CD4-positive, alpha-beta T cell treated with Interleukin-12 subunit alpha and Interleukin-12 subunit beta, for 1 hour (primary cell): ENCODE results near the gene TMEM117.
A peak's percentile ranks its signal among the peaks of the same experiment; 100 is the strongest.
"Not testable (repeated sequence)": the region's sequence is repeated elsewhere in the genome, so short reads cannot be mapped to it uniquely, and the experiment has no call there.

ENCODE experiments used
- DNase-seq: peaks from one replicate; pipeline ENCODE4 v3.0.0-alpha.2; 2020

TMEM117 gene

DNA sequence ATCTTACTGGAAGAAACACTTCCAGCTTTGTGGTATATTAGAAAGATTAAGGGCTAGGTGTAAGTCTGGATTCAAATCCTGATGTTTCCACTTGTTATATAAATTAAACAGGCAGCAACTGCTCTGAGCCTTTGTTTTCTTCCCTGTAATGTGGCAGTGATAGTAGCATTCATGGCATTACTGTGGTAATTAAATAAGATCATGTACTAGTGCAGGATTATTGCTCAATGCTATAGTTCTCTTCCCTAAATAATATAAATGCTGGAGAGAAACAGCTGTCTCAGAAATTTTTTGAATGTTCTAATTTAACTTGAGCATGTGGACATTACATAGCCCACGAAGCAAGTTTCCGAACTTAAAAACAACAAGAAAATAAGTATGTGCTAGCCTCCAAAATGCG lies 5.4 kb downstream of the TMEM117 start:
- no peak for DNase-seq

DNA sequence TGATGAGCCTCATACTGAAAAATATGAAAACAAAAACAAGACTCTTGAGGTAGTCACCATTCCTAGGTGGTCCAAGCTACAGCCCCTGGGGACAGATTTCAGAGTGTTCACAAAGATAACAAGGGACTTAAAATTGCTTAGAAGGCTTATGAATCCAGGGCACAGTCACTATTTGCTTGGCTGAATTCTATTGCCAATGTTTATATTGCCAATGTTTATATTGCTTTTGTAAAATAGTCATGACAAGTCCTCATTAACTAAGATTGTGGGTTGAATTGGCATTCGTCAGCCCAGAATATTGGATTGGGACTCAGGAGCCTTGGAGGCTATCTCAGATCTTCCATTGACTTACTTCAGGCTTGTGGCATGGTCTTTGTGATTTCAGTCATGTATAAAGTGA lies 6.4 kb downstream of the TMEM117 start:
- DNase-seq = no peak

DNA sequence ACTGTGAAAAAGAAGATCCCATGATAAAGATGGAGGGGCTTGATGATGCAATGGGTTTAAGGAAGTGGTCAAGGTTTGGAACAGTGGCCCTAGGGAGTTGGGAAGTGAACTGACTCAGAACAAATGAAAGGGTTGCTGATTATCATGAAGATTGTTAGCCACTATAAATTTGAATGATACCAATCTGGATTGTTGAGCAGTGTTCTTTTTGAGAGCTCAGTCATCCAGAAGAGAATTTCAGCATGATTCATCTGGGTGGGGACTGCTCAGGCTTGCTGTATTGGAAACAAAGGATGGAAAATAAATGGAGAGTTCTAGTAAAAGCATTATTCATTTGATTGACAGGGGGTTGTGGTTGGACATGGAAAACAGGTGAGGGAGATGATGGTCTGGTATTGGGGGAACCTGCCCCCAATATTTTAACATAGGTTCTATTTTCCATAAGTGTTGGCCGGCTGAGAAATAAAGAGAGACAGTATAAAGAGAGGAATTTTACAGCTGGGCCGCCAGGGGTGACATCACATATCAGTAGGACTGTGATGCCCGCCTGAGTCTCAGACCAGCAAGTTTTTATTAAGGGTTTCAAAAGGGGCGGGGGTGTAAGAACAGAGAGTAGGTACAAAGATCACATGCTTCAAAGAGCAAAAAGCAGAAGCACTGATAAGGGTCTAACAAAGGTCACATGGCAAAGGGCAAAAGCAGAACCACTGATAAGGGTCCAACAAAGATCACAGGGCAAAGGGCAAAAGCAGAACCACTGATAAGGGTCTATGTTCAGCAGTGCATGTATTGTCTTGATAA lies 11.7 kb downstream of the TMEM117 start:
- DNase-seq = not testable (repeated sequence)

DNA sequence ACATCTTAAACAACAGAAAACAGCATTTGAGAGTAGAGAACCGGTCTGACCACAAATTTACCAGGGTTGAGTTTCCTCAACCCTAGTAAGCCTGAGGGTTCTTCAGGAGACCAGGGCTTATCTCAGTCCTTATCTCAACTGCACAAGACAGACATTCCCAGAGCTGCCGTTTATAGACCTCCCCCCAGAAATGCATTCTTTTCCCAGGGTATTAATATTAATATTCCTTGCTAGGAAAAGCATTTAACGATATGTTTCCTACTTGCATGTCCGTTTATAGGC lies 12.3 kb downstream of the TMEM117 start:
- no peak for DNase-seq

DNA sequence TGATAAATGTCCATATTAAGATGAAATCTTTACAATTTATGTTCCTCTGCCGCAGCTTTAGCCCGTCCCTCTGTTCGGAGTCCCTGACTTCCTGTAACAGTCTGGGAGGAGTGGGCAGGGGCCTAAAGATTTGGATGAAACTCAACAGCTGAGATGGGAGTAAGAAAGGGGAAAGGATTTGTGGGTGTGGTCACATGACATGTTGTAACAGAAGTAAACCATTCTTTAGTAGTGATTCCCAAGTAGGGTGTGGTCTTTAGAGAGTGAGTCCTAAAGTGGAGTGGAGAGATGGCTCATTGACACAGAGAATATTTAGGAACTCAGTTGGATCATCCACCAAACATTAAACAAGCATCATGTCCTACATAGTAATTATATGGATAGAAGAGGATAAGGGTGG lies 12.9 kb downstream of the TMEM117 start:
- DNase-seq = no peak

DNA sequence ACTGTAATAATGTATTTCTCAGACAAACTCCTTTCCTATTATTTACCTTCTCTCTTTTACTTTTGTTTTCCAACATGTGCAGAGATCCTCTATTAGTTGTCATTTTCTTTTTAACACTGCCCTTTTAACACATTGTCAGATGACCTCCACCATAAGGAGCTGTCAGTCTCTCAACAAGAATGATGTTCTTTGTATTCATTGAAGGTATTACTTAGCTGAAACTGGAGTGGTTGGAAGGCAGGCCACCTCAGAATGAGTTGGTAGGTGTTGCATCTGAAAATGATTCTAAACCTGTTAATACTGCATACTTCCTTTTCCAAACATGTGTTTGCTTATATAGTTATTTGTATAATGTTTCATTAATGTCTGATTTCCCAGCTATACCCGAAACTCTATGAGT lies 16.9 kb downstream of the TMEM117 start:
- DNase-seq = no peak

DNA sequence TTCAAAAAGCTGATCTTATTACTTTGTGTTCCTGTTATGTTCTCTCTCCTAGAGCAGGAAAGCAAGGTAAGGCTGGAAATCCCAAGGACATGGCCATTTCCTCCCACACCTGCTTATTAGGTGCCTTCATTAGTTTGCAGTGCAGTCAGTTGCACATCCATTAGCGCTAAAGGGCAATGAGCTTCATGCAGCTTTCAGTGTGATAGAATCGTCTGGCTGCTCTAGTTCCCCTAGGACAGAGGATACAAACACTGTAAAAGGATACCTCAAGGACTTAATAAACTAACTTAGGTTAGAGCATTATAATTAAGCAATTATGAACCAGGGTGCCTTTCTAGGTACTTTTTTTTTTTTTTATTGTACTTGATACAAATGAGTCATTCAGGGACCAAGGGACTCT lies 21.1 kb downstream of the TMEM117 start:
- DNase-seq = no peak

DNA sequence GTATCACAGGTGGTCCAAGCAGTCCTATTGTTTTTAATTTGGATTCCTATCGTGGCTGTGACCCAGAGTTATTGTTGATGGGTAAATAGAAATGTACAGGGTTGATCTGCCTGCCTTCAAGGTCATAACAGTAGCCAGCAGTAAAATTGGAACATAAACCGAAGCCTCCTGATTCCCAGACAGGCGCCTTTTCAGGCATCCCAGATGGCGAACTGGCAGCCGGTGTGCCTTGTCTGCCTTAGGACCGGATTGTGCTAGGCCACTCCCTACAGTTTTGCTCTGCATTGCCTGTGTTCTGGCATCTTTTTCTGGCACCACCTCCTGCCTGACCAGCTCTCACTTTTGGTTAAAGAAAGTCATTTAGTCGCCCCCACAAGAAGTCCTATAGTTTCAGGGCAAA lies 22.2 kb downstream of the TMEM117 start:
- no peak for DNase-seq

DNA sequence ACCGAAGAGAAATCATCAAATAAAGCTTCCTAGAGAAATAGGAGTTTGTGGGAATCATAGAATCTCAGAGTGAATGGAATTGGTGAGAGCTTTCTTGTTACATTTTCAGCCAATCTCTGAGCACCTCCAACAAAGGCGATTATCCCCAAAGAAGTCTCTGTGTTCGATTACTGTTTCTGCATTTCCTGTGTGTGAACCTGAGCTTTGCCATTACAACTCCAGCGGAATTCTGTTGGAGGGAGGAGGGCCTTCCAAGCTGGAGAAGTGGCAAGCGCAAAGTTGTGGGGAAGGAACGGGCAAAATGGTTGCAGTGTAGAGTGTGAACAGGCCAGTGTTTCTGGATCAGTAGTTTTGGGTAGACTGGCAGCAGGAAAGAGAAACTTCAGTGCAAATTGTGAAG lies 23.1 kb downstream of the TMEM117 start:
- DNase-seq = no peak

DNA sequence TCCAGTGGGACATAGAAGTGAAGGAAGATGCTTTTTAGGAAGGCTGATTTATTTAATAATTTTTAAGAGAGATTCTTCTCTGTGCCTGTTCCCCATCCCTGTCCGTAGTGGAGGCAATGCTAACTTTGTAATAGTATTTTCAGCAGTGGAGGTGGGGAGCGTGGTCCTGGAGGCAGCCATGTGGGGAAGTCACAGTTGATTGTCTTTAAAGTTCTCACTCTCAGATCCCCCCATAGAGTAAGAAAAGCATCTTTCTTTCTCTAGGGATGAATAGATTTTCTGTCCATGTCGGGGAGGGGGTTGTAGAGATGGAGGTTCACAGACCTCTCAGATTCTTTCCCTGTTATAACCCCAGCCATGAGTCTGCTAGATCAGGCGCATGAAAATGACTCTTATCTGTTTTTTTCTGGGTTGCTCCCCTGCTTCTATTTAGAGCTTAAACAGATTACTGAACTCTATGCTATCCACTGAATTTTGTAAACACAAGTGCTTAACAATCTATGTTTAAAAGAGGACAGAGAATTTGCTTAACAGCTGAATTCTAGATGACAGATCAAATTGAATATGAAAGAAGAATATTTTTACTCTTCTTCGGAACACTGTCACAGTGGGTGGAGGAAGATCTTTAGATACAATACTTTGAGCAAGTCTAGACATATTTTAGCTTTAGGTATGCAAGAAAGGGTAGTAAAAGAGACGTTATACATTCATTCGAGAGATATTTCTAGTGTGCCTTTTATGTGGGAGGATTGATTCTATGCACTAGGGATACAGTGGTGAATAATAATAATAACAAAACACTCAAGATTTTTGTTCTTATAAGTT lies 25.3 kb downstream of the TMEM117 start:
- no peak for DNase-seq

DNA sequence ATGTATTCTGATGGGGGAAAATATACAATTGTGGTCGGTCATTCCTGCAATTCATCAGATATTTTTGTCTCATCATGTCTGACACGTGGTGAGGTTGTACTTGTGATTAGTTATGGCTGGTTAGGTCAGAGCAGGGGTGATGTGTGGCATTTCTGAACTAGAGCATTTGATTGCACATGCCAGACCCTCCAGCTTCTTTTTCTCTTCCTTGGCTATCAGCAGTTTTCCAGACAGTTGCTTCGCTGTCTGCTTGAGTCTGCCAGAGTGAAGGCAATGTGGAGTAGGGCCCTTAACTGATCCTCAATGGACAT lies 25.9 kb downstream of the TMEM117 start:
- no peak for DNase-seq

DNA sequence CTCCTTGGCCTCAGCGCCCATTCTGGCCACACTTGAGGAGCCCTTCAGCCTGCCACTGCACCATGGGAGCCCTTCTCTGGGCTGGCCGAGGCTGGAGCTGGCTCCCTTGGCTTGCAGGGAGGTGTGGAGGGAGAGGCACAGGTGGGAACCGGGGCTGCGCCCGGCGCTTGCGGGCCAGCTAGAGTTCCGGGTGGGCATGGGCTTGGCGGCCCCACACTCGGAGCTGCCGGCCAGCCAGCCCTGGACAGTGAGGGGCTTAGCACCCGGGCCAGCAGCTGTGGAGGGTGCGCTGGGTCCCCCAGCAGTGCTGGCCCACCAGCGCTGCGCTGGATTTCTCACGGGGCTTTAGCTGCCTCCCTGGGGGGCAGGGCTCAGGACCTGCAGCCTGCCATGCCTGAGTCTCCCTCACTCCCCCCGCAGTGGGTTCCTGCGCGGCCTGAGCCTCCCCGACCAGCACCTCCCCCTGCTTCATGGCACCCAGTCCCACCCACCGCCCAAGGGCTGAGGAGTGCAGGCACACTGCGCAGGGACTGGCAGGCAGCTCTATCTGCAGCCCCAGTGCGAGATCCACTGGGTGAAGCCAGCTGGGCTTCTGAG lies 28.0 kb downstream of the TMEM117 start:
- no peak for DNase-seq

DNA sequence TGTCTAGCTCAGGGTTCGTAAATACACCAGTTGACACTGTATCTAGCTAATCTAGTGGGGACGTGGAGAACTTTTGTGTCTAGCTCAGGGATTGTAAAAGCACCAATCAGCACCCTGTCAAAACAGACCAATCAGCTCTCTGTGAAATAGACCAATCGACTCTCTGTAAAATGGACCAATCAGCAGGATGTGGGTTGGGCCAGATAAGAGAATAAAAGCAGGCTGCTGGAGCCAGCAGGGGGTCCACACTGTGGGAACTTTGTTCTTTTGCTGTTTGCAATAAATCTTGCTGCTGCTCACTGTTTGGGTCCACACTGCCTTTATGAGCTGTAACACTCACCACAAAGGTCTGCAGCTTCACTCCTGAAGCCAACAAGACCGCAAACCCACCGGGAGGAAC lies 28.7 kb downstream of the TMEM117 start:
- not testable (repeated sequence) for DNase-seq

DNA sequence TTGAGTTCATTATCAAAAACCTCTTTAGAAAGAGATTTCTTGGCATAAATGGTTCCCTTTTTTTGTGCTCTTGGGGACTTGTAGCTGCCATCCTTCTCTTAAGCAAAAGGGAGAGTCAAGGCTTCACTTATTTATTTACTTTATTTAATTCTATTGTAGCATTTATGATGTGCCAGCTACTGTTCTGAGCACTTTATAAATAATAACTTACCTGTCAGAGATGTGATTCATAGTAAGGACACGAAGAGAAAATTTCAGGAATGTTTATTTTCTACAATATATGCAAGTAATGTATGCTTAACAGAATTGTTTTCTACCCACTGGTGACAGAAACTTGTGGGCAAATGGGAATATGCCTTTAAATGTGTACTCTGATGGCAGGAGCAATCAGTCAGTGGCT lies 33.3 kb downstream of the TMEM117 start:
- DNase-seq = no peak

DNA sequence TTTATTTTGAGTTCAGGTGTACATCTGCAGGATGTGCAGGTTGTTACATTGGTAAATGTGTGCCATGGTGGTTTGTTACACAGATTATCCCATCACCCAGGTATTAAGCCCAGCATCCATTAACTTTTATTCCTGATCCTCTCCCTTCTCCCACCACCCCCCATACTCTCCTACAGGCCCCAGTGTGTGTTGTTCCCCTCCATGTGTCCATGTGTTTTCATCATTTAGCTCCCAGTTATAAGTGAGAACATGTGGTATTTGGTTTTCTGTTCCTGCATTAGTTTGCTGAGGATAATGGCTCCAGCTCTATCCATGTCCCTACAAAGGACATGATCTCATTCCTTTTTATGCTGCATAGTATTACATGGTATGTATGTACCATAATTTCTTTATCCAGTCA lies 33.9 kb downstream of the TMEM117 start:
- not testable (repeated sequence) for DNase-seq

DNA sequence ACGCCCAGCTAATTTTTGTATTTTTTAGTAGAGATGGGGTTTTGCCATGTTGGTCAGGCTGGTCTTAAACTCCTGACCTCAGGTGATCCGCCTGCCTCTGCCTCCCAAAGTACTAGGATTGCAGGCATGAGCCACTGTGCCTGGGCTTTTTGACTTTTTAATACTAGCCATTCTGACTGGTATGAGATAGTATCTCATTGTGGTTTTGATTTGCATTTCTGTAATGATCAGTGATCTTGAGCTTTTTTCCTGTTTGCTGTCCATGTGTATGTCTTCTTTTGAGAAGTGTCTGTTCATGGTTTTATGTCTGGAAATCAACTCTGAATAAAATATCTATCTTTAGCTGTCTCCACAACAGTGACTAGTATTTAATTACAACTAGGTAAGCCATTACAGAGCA lies 35.4 kb downstream of the TMEM117 start:
- DNase-seq = not testable (repeated sequence)

DNA sequence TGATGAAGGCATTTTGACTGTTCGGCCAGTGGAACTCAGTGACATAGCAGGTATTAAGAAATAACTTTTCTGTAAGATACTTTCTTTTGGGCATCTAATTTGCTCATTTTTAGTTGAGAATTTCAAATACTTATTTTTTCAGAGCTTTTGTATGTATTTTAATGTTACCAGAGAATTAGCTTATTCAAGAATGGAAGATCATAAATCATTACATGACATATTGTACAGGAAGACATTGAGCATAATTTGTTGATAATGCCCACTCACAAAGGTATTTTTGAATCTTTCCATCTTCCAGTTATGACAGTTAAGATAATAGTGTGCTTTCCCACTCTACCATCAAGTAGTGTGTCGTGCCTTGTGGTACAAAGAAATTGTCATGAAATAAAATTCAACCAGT lies 36.5 kb downstream of the TMEM117 start:
- DNase-seq = no peak

DNA sequence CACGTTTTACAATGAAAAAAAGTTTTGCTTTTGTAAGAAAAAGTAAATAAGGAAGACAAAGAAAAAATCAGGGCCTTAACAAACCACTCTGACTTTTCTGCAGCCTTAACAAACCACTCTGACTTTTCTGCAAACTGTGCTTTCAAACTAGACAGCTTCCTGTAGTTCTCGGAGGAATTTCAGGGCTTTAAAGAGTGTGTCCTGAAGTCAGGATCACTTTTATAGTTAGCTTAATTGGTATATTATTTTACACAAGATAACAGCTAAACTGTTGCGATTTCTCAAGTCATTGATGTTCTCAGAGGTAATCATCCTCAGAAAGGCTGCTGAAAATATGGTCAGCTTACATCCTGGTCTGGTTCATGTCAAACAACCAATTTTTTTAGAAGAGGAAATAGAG lies 42.2 kb downstream of the TMEM117 start:
- no peak for DNase-seq

DNA sequence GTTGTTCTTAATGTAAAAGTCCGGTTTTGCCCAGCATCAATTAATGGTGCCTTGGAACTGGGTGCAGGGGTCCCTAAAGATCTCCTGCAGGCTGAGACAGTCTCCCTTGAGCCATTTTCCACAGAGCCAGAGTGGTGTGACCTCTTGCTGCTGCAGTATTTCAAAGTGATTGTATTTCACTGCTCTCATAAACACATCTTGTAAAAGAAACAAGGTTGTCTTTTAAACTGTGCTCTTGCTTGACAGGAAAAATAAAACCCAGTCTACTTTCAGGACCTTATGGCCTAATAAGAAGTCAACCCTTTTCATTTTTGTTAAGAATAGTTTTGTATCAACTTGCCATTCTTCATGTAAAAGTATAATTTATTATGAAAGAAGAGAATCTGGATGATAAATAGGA lies 44.7 kb downstream of the TMEM117 start:
- DNase-seq = no peak

DNA sequence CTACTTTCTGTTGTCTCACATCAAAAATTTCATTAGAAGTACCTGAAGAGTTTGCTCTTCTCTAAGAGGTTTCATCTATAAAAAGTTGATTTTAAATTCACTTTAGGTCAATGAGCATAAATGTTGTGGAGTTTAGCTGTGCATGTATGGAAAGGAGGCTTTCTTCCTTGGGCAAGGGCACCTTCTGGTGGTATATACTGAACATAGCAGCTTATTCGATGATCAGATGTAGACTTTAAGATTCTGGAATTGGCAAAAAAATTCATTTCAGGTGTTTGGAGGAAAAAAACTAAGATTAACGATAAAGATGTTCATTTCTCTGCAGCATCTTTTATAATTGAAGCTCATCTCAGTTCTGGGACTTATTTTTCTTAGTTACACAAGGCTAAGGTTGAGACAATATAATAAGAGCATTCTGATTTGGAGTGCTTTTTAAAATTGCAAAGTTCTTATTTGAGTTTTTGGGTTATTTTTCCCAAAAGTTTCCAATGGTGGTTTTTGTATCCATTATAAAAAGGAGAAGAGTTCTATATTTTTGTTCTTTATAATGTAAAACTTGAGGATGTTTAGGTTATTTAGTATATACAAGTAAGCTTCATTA lies 46.8 kb downstream of the TMEM117 start:
- peak; percentile 63 for DNase-seq

DNA sequence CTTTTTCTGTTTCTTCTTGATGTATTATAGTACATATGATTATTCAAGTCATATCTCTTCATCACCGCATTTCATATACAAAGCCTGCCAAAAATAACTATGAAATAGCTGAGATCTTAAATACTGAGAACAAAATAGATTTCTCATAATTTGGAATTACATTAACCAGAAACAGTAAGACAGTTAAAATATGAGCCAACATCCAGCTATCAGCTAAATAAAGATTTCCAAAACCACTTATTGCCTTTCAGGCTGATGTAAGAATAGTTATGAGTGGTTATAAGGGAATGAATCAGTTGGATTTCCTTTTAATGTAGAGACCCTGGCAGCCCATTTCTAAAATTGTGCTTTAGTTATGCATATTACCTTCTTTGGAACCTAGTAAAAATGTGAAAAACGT lies 47.4 kb downstream of the TMEM117 start:
- no peak for DNase-seq

DNA sequence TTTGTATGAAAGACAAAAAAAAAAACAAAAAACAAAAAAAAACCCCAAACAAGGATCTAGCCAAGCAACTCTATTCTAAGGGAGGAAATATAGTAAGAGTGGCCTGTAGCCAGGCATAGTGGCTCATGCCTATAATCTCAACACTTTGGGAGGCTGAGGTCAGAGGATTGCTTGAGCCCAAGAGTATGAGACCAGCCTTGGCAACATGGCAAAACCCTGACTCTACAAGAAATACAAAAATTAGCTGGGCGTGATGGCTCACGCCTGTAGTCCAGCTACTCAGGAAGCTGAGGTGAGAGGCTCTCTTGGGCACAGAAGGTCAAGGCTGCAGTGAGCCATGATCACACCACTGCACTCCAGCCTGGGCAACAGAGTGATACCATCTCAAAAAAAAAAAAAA lies 47.9 kb downstream of the TMEM117 start:
- DNase-seq = no peak

DNA sequence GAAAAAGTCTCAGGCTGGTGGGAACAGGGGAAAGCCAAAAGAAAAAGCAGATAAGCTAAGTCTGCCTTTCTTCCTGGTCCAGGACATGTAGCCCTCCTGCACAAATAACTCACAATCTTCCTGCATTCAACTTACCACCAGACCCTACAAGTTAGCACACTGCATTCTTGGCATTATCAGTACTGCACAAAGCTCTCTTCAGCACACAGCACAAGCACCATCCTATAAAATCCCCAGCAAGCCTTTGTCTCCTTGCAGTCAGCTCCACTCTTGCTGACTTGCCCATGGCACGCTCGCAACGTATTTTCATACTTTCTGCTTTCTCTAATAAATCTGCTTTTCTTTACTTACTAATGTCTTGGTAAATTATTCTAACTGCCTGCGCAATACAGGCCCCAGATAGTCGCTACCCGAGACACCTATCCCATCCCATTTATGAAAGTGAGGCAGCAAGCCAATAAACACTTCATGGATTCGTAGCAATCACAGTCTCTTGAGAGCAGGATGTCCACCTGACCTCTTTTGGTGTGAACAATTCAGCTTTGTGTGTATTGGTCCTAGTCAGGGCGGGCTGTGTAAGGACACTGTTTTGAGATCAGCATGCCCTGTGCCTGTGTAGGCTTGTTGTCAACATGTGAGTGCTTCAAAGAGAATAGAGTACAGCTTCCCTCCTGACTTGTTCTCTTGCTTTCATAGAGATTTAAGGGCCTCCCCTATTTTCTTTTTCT lies 49.0 kb downstream of the TMEM117 start:
- no peak for DNase-seq
